Activated naive CD4-positive, alpha-beta T cell treated with anti-CD3 and anti-CD28 coated beads, Interleukin-2, amount 50 U/mL, for 72 hours (primary cell): ENCODE results near the gene PUSL1. TPM values are rescaled to one million over a fixed set of nuclear protein-coding genes. Genes with fewer than 3 reads are reported as not detected.

Experiments used
- ATAC-seq, 2 donors: fragments of 150-1000 bp; cut with Tn5 transposase; 2 replicates each; pipeline ENCODE4 v1.10.0; 2021; ENCODE audit warnings: mild to moderate bottlenecking in 2 of 2, moderate library complexity in 2 of 2
- DNase-seq, 2 donors: peaks; one replicate each; pipeline ENCODE4 v3.0.0; 2021 to 2022; ENCODE audit warnings: low spot score in 2 of 2
- H3K27ac Mint-ChIP-seq, 2 donors: one replicate each; pipeline ENCODE4 v1.8.0; 2022; ENCODE audit warnings: mild to moderate bottlenecking in 2 of 2, mixed read lengths in 2 of 2
- H3K36me3 Mint-ChIP-seq, 2 donors: one replicate each; pipeline ENCODE4 v1.8.0; 2022; ENCODE audit warnings: mixed read lengths in 2 of 2
- H3K9me3 Mint-ChIP-seq, 2 donors: one replicate each; pipeline ENCODE4 v1.8.0; 2022; ENCODE audit warnings: mixed read lengths in 2 of 2
- total RNA-seq, 2 donors: library from RNA; stranded (reverse); gene quantifications; one replicate each; pipeline ENCODE4 v1.2.3, GENCODE V29; 2022

Gene PUSL1
- total RNA-seq, 2 donors from 2014 or later = 15.1 to 39.5 TPM

DNA sequence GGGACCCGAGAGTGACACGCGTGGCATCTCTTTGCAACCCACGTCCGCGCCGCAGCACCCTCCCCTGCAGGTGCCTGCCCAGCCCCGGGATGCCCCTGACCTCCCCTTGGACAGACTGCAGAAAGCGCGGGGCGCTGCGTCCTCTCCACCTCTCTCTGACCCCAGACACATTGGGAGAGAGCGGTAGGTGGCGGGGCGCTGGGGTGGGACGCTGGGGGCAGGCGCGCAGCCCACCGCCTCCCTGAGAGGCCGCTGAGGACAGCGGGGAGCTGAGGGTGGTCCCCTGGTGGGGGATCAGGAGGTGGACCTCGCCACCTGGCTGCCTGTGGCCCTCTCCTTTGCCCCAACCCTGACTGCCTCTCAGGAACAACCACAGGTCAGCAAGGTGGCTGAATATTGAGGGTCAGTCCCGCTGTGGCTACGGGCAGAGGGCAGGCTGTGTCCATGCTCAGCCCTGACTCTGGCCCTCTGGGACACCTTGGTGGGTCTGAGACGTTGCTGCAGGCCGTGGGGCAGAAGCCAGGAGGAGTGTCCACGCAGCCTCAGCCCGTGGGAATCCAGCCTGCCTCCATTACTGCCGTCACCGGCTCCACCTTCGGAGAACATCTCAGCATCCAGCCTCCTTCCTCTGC is 34.0 kb upstream of the PUSL1 start:
- DNase-seq (no peak), ATAC-seq (no peak)
- Mint-ChIP-seq H3K36me3 (peaks cover 13 to 14% of the 10 kb centered on the region in 2 donors), H3K9me3 (no peaks in the 10 kb centered on the region), H3K27ac (peak overlapping the region in 1 of 2 donors; percentile 68)

GRCh38 chr1:1274931-1275431 is 33.4 kb upstream of the PUSL1 start:
- no peak for DNase-seq
- Mint-ChIP-seq H3K36me3 (peaks cover 13 to 14% of the 10 kb centered on the region in 2 donors), H3K27ac (peak overlapping the region in 1 of 2 donors; percentile 68)

GRCh38 chr1:1275836-1276235 is 32.6 kb upstream of the PUSL1 start:
- Mint-ChIP-seq H3K27ac (no peak overlapping the region), H3K9me3 (no peaks in the 10 kb centered on the region), H3K36me3 (peaks cover 13 to 14% of the 10 kb centered on the region in 2 donors)
- DNase-seq = no peak
- ATAC-seq = no peak

More at GRCh38 chr1:1274931-1275431, 33.4 kb upstream of the PUSL1 start:
- H3K9me3 Mint-ChIP-seq = no peaks in the 10 kb centered on the region
- ATAC-seq = no peak

DNA sequence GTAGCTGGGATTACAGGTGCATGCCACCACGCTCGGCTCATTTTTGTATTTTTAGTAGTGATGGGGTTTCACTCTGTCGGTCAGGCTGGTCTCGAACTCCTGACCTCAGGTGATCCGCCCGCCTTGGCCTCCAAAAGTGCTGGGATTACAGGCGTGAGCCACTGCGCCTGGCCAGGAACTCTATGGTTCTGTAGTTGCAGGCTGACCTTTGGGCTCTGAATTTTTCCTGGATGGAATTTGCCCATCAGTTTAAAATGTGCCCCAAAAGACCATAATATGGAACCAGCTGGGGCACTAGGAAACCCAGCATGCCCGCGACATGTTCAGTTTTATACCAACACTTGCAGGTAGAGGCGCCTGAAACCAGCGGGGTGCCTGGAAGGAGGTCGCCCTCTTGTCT is 29.8 kb upstream of the PUSL1 start:
- H3K36me3 Mint-ChIP-seq = no peaks in the 10 kb centered on the region
- H3K27ac Mint-ChIP-seq = no peak overlapping the region
- no peak for ATAC-seq
- no peak for DNase-seq
- H3K9me3 Mint-ChIP-seq = no peaks in the 10 kb centered on the region

- Mint-ChIP-seq H3K9me3 (no peaks in the 10 kb centered on the region), H3K27ac (no peak overlapping the region), H3K36me3 (no peaks in the 10 kb centered on the region)
- no peak for DNase-seq
- no peak for ATAC-seq
These were observed 29.4 kb upstream of the PUSL1 start for GRCh38 chr1:1279028-1279427.

DNA sequence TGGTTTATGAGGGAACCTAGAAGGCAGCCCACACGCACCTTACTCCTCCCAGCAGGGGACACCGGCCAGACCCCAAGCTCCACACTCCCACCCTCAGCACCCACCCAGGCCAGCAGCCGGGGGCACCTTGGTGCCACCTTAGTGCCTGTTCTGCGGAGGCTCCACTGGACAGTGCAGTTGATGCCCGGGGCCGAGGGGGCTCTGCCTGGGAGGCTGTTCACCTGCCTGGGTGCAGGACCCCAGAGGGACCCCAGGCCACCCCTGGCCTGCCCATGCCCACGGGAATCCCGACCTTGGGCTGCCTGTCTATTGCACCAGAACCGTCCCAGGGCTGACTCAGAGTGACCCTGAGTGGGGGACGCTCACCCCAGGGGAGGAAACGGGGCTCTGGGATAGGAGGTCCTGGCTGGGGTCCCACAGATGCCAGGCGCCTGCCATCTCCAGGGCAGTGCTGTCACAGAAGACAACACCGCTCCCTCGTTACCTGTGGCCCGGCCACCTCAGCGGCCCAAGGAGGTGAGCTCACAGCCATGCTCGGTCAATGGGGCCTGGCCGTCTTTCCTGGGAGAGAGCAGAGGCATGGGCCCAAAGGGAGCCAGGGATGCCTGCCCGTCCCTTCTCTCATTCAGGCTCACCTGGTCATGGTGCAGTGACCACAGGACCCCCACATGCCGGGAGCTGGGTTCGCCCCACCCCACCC is 27.5 kb upstream of the PUSL1 start:
- H3K36me3 Mint-ChIP-seq = no peaks in the 10 kb centered on the region
- no peak overlapping the region for H3K27ac Mint-ChIP-seq
- no peaks in the 10 kb centered on the region for H3K9me3 Mint-ChIP-seq
- no peak for DNase-seq
- ATAC-seq = no peak

GRCh38 chr1:1281533-1282321 is 26.7 kb upstream of the PUSL1 start:
- H3K27ac Mint-ChIP-seq = peak overlapping the region in 1 of 2 donors; percentile 72
- DNase-seq (peak in 1 of 2 donors; percentile 58), ATAC-seq (peak; percentile 34 to 85)
- no peaks in the 10 kb centered on the region for H3K9me3 Mint-ChIP-seq
- H3K36me3 Mint-ChIP-seq = no peaks in the 10 kb centered on the region

DNA sequence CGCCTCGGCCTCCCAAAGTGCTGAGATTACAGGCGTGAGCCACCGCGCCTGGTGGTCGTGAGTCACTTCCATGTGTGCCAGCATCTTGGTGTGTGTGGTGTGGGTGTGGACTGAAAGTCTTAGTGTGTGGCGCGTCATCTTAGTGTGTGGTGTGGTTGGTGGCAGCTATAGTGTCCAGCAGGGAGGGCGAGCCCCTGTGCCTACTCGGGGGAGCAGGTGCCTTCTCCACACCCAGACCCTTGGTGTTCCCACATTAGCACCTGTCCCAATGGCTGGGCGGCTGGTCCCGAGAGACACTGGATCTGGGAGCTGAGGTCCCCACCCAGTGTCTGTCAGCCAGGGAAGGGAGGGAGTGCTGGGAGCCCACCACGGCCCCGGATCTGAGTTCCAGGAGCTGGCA is 25.4 kb upstream of the PUSL1 start:
- Mint-ChIP-seq H3K9me3 (no peaks in the 10 kb centered on the region), H3K27ac (peak overlapping the region in 1 of 2 donors; percentile 72), H3K36me3 (no peaks in the 10 kb centered on the region)
- ATAC-seq (peak; percentile 34 to 76), DNase-seq (peak in 1 of 2 donors; percentile 65)

GRCh38 chr1:1283821-1284220 is 24.6 kb upstream of the PUSL1 start:
- ATAC-seq = no peak
- DNase-seq = no peak
- H3K36me3 Mint-ChIP-seq = no peaks in the 10 kb centered on the region
- H3K9me3 Mint-ChIP-seq = no peaks in the 10 kb centered on the region
- H3K27ac Mint-ChIP-seq = no peak overlapping the region

DNA sequence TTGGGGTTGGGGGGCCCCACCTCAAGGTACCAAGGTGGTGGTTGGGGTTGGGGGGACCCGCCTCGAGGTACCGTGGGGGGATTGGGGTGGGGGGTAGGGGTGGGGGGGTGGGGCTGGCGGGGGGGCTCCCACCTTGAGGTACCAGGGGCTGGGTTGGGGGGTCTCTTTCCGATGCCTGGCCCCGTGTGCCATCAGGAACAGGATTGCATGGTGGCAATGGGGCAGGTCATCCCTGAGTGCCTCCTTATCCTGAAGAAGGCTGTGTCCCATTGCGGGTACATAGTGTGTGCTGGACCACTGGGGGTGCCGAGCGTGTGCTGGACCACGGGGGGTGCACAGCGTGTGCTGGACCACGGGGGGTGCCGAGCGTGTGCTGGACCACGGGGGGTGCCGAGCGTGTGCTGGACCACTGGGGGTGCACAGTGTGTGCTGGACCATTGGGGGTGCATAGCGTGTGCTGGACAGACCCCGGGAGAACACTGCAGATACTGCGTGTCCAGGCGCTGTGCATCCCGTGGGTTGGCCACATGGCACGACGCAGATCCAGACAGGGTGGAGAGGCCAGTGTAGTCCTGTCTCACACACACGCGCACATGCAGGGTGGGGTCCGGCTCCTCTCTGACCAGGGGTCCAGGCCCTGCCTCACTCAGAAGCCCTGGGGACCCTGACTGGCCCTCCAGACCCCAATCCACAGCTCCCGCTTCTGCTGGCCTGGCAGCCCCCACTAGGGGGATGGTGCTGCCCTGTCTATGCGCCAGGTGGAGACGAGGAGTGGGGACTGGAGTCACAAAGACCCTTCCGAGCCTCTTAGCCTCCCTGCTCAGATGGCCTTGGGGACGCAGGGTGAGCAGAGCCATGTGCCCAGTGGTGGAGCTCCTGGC is 23.9 kb upstream of the PUSL1 start:
- ATAC-seq = peak in 1 of 2 donors; percentile 19
- Mint-ChIP-seq H3K36me3 (no peaks in the 10 kb centered on the region), H3K9me3 (no peaks in the 10 kb centered on the region)

GRCh38 chr1:1285102-1285571 is 23.3 kb upstream of the PUSL1 start:
- H3K36me3 Mint-ChIP-seq = no peaks in the 10 kb centered on the region
- H3K9me3 Mint-ChIP-seq = no peaks in the 10 kb centered on the region
- no peak overlapping the region for H3K27ac Mint-ChIP-seq
- peak in 1 of 2 donors; percentile 16 for ATAC-seq
- no peak for DNase-seq

More for the DNA sequence above, 23.9 kb upstream of the PUSL1 start:
- DNase-seq = no peak
- H3K27ac Mint-ChIP-seq = no peak overlapping the region

DNA sequence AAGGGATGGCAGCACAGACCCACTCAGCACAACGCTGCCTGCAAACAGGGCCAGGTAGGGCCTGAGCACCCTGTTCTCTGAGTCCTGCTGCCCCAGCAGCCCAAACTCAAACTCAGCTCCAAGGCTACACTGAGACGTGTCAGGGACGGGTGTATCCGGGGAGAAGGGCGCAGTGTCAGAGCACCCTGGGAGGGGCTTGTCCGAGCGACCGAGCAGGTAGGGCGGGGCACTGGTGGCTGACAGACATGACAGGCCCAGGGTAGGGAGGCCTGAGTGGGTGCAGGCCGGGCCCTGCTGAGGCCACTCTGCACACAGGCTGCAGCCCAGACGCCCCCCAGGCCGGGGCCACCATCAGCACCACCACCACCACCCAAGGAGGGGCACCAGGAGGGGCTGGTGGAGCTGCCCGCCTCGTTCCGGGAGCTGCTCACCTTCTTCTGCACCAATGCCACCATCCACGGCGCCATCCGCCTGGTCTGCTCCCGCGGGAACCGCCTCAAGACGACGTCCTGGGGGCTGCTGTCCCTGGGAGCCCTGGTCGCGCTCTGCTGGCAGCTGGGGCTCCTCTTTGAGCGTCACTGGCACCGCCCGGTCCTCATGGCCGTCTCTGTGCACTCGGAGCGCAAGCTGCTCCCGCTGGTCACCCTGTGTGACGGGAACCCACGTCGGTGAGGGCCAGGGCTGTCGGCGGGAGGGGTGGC is 22.6 kb upstream of the PUSL1 start:
- no peaks in the 10 kb centered on the region for H3K36me3 Mint-ChIP-seq
- peak in 1 of 2 donors; percentile 5 for ATAC-seq
- no peak for DNase-seq
- H3K9me3 Mint-ChIP-seq = no peaks in the 10 kb centered on the region
- no peak overlapping the region for H3K27ac Mint-ChIP-seq

GRCh38 chr1:1286313-1287261 is 21.8 kb upstream of the PUSL1 start:
- Mint-ChIP-seq H3K9me3 (no peaks in the 10 kb centered on the region), H3K27ac (no peak overlapping the region), H3K36me3 (no peaks in the 10 kb centered on the region)
- DNase-seq = no peak
- no peak for ATAC-seq

DNA sequence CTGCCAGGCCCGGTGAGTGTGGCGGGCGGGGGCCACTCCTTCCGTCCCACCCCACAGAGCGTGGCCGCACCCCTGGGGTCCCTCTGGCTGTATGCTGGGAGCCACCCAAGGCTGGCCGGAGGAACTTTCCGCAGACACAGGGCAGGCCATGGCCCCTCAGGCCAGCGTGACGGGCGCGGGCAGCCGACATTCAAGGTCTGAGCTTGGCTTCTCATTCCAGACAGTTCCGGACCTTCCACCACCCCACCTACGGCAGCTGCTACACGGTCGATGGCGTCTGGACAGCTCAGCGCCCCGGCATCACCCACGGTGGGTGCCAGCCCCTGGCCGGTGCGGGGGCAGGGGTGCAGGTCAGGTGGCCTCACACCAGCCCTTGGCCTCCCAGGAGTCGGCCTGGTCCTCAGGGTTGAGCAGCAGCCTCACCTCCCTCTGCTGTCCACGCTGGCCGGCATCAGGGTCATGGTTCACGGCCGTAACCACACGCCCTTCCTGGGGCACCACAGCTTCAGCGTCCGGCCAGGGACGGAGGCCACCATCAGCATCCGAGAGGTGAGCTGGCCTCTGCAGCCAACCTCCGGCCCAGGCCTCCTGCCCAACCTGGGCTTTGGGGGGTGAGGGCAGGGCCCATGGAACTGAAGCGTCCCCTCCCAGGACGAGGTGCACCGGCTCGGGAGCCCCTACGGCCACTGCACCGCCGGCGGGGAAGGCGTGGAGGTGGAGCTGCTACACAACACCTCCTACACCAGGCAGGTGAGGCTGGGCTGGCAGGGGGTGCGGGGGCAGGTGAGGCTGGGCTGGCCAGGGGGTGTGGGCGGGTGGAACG is 20.9 kb upstream of the PUSL1 start:
- Mint-ChIP-seq H3K9me3 (no peaks in the 10 kb centered on the region), H3K27ac (no peak overlapping the region), H3K36me3 (no peaks in the 10 kb centered on the region)
- ATAC-seq (no peak), DNase-seq (no peak)
